ENCODE measurements around the gene RAB6B.
A peak's percentile ranks its signal among the peaks of the same experiment; 100 is the strongest.

Gene RAB6B

DNA sequence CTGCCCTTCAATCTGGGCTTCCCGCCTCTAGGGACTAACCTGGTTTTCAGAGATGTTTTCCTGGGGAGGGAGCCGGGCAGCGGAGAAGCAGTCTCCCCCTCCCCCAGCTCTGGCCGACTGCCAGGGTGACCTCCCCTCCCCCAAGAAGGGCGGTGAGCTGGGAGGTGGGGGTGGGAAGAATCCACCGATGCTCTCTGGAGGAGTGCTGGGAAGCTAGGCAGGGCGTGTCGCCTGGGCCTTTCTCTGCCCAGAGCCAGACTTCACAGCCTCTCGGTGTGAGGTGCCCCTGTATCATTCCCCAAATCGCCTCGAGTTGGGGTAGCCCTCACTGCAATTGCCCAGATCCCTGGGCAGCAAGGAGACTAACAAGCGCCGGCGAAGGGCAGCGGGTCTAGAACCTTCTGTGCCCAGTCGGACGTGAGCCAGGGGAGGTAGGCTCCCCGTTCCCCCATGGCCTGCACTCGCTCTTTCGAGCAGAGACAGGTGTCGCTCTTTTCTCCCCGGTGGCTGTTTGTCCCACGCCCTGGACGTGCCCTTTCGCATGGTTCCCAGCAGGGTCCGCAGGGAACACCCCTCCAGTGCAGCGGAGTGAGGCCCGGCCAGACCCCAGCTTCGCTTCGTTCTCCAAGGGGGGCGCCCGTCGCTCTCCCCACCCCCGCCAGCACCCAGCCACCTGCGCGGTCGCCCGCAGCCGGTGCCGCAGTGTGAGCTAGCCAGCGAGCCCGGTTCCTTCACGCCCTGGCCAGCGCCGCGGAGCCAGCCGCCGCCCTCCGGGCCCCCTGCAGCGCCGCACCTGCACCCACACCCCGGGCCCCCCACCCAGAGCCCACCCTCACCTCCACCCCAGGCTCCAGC is 1.1 kb downstream of the RAB6B start:
- no peak for DNase-seq (ENCODE audit: low read depth)

GRCh38 chr3:133893683-133894352 is 1.9 kb downstream of the RAB6B start:
- no peak for DNase-seq (ENCODE audit: low read depth)

- DNase-seq (ENCODE audit: low read depth) = no peak
Observed at GRCh38 chr3:133892541-133893231, 3.0 kb downstream of the RAB6B start.

DNA sequence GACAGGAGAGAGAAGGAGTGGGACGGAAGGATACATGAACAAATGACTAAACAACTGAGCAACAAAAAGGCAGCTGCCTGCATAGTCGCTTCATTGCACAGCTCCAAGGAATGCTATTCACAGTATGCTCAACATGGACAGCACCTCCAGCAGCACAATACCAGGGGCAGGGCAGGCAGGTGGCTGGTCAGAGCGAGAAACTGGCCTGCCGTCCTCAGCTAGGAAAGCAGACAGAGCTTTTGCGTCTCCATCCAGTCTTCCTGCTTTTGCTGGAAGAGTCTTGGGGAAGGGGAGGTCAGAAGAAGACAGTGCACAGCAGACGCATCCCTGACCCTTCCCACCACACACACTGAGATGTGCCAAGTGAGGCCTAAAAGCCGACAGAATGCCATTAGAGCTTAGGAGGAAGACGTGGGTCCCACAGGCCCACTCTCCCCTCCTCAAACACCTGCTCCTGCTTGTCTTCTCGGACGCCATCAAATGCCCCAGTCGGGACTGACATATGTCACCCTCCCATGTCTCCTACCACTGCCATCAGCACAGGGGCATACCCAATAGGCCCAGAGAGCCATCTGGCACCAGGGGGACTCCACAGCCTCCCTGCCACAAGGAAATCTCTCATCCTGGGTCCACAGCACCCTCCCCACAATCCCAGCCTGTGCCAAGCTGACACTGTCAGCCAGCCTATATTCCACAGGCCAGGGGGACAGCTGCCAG is 3.9 kb downstream of the RAB6B start:
- no peak for DNase-seq (ENCODE audit: low read depth)

GRCh38 chr3:133890972-133891644 is 4.6 kb downstream of the RAB6B start:
- DNase-seq (ENCODE audit: low read depth) = no peak

DNA sequence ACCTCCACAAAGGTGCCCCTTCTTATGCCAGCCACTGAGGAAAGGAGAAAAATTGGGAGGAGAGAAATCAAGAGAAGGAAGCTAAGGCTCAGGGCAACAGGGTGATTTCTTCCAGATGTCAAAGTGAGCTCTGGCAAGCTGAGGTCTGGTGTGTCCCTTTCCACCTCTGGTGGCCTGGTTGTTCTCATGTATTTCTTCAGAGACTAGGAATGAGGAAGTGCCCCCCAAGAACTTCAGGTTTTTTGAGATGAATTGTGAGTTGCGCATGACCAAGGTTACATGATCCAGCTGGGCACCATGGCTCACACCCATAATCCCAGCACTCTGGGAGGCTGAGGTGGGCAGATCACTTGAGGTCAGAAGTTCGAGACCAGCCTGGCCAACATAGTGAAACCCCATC is 5.6 kb downstream of the RAB6B start:
- DNase-seq (ENCODE audit: low read depth) = no peak

DNA sequence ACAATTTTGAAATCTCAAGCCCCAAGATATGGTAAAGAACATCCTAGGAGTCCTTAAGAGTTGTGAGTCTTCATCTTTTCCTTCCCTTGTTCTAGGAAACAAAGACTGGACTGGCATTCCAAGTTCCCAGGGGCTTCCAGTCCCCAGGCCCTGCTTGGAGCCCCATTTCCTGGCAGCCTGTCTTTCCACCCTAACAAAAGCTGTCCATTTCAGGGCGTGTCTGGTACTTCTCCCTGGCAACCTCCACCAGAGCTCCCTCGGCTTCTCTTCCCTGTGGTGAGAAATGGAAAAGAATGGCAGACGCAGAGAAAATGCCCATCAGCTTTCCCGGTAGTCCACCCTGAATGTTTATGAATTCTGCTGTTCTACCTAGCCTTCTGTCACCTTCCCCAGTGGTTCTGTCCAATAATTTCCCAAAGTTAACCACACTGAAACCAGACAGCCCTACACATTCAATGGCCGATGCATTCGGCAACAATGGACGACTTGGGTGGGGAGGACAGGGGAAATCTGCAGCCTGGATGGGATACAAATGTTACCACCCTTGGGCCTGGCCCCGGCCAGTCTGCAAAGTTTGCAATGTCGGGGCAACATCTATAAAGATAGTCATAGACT is 6.8 kb downstream of the RAB6B start:
- DNase-seq (ENCODE audit: low read depth) = no peak

DNA sequence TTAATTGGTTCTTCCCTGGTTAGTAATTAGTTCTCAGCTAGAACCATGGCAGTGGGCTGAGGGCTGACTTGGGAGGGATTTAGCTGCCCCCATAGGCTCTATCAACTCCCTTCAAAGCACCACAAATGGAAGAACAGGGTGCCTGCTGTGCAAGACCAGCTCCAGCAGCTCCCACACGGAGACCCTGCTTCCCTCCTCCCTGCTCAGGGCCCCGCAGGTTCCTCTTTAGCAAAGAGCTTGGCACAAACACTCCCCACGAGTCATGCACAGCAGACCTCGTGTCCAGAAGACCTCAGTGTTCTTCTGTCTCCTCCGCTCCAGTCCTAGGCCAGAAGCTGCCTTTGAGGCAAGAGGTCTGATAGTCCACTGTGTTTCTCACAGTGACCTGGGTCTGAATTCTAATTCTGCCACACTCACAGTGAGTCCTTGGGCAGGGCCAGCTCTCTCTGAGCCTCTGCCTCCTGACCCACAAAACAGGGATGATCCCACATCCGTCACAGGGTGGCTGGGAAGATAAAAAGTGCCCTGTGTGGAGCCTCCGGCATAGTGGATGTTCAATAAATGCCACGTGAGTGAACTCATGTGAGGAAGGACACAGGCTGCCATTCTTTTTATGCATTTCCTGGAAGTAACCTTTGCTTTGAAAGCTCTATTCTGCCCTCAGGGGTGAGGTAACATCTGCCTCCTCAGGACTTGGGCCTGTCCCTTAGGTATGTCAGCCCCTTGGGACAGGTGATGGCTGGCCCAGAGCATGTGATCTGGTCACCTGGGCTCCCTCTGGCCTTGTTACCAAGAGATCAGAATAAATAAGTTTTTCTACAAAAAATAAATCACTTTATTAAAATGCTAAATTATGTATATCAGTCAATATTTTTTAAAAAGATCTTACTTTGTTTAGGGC is 7.6 kb downstream of the RAB6B start:
- peak; percentile 12 for DNase-seq (ENCODE audit: low read depth)

DNA sequence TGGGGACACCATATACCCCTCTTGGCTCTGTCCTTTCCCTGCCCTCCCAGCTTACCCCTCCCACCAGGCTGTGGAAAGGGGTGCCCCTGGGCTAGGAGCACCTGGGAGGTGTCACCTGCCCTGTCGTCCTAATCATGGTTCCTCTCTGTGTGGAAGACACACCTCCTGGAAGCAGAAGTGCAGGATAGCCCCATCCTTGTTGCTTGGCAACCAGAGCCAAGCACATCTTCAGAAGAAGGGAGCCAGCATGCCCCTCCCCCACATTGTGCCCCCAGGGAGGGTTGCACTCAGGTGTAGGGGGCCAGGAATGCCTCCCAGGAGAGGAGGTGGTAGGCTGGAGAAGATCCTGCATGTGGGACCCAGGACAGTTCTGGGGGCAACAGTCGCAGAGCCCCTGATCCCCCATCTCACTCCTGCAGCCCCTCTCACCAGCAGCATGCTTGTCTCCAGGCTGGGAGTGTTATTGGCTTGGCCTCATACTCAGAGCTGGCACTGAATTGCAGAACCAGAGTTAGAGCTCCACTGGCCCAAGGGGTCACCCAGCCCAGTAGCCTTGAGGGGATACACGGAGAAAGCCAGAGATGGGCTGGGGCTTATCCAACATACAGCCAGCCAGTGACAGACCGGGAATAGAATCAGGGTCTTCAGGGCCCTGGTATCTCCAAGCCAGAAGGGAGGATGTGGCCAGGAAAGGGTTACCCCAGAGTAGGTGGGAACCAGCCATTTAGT is 8.4 kb downstream of the RAB6B start:
- no peak for DNase-seq (ENCODE audit: low read depth)

DNA sequence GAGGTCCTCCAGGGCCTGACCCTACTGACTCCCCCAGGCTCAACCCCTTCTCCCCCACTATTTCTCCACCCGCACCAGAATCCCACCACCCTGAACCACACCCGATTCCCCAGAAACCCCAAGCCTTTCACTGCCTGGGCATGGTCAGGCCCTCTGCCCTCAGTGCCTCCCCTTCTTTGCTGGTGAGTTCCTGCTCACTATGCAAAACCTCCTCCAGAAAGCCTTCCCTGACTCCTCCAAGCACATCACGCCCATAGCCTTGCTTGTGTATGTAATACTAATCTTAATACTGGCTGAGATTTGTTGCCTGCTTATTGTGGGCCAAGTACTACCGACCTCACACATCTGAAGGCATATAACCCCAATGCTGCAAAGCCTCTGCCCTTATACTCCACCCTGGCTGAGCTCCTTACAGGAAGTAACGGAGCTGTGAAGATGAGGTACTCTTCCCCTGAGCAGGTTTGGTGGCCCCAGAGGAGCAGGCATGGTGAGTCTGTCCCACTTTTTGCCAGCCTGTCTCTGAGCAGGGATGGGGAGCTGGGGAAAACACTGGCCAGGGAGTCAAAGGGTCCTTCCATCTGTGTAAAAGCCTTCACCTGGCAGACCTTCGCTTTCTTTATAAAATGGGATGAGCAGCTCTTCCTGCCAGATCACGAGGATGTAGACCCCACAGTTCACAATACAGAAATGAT is 9.5 kb downstream of the RAB6B start:
- DNase-seq (ENCODE audit: low read depth) = no peak

DNA sequence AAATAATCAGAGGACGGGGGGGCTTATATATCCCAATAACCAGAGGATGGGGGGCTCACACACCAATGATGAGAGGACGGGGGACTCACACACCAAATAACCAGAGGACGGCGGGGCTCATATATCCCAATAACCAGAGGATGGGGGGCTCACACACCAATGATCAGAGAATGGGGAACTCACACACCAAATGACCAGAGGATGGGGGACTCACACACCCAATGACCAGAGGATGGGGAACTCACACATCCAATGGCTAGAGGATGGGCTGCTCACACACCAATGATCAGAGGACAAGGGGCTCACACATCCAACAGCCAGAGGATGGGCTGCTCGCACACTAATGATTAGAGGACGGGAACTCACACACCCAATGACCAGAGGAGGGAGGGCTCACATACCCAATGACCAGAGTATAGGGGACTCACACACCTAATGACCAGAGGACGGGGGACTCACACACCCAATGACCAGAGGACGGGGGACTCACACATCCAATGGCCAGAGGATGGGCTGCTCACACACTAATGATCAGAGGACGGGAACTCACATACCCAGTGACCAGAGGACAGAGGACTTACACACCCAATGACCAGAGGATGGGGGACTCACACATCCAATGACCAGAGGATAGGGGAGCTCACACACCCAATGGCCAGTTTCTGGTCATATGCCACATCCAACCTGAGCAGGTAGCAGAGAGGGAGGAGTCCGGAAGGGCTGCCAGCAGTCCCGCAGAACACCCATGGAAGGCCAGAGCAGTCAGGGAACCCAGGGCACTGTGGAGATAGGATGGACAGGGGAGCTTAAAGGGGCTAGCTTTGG is 10.6 kb downstream of the RAB6B start:
- no peak for DNase-seq (ENCODE audit: low read depth)

DNA sequence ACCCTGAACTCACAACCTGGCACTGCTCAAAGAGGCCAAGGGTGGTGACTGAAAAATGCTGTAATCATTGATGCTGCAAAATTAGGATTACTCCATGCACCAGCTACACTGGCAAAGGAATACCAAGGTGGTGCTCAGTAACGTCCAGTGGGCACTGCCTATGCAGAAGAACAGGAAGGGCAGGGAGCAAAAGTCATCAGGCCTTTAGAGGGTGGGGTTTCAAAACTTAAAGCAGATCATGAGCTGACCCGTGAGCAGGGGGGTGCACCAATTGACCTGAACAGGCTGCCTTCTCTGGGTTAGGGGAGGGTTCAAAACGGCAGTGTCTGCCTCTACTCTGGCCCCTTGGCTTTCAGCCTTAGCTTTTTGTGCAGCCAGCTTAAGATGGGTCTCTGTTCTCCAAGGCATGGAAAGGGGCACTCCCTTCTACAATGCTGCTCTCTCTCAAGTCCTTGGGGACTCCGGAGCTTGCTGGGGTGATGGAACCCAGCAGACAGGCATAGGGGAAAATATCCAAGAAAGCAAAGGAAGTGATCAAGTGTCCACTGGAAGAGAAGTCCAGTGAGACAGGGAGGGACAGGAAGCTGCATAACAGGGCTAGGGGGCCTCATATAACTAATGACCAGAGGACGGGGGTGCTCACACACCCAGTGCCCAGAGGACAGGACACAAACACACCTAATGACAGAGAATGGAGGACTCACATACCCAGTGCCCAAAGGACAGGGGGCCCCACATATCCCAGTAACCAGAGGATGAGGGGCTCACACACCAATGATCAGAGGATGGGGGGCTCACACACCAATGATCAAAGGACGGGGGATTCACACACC is 11.4 kb downstream of the RAB6B start:
- DNase-seq (ENCODE audit: low read depth) = no peak

DNA sequence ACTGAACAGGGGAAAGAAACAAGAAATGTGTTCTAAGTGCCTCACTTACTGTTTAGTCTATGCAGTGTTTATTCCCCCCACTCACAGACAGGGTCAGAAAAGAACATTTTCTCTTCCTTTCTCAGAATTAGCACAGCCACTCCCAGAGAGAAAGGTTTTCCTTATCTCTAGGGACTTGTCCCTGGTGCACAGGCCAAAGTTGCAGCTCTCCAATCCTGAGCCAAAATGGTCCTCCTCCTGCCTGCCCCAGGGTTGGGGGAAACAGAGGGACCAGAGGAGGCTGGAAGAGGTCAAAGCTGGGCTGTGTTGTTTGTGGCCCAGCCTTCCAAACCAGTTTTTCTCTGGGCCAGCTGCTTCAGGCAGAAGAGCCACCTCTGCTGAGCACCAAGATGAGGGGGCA is 12.0 kb downstream of the RAB6B start:
- no peak for DNase-seq (ENCODE audit: low read depth)

- DNase-seq (ENCODE audit: low read depth) = no peak
Observed at GRCh38 chr3:133882986-133883586, 12.6 kb downstream of the RAB6B start.

GRCh38 chr3:133881939-133882825 is 13.5 kb downstream of the RAB6B start:
- DNase-seq (ENCODE audit: low read depth) = no peak

- no peak for DNase-seq (ENCODE audit: low read depth)
Observed at GRCh38 chr3:133881492-133881891, 14.2 kb downstream of the RAB6B start.
